GM21737 (cell line): ENCODE measurements around the gene ZMYND12.
A peak's percentile ranks its signal among the peaks of the same experiment; 100 is the strongest.
"Not testable (repeated sequence)": the region's sequence is repeated elsewhere in the genome, so short reads cannot be mapped to it uniquely, and the experiment has no call there.

Experiments
- ATAC-seq: cut with Tn5 transposase; IDR thresholded peaks from one replicate; pipeline ENCODE4 v1.9.1; 2021; ENCODE audit warnings: mild to moderate bottlenecking, moderate library complexity; ENCODE audit not compliant: unreplicated experiment

The ZMYND12 gene, protein sequence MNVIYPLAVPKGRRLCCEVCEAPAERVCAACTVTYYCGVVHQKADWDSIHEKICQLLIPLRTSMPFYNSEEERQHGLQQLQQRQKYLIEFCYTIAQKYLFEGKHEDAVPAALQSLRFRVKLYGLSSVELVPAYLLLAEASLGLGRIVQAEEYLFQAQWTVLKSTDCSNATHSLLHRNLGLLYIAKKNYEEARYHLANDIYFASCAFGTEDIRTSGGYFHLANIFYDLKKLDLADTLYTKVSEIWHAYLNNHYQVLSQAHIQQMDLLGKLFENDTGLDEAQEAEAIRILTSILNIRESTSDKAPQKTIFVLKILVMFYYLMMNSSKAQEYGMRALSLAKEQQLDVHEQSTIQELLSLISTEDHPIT

DNA sequence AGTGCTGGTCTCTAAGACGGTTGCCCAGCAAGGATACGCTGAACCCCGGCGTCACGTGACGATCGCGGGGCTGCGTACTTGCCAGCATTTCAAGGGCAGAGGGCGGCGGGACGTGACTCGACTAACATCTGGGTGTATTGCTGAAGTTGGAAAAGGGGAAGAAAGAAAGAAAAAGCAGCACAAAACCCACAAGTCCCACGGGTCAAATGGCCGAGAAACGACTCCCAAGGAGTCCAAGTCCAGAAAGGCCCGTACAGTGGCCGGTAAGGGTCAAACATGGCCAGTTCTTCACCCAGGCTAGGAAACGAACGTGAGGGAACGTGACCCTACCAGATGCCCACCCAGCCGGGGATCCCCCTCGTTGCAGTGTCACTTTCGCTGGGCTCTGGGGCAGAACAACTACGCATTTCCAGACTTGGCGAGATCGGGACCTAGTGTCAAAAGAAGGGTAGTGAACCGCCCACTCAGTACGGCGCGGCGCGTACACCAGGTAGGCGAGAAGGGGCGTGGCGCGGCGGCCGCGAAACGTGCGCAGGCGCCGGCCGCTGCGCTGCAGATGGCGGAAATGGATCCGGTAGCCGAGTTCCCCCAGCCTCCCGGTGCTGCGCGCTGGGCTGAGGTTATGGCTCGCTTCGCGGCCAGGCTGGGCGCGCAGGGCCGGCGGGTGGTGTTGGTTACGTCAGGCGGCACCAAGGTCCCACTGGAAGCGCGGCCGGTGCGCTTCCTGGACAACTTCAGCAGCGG is at the start of gene ZMYND12, which contains the start of gene PPCS:
TSS of gene ZMYND12 (minus strand) at position 13 of the 744 bp plus-strand sequence. CDS start 25 bp downstream, outside the sequence.
TSS of gene PPCS (plus strand) at position 534 of the 744 bp plus-strand sequence. CDS start at position 557, 23 bp downstream.
- peak; percentile 80 for ATAC-seq

DNA sequence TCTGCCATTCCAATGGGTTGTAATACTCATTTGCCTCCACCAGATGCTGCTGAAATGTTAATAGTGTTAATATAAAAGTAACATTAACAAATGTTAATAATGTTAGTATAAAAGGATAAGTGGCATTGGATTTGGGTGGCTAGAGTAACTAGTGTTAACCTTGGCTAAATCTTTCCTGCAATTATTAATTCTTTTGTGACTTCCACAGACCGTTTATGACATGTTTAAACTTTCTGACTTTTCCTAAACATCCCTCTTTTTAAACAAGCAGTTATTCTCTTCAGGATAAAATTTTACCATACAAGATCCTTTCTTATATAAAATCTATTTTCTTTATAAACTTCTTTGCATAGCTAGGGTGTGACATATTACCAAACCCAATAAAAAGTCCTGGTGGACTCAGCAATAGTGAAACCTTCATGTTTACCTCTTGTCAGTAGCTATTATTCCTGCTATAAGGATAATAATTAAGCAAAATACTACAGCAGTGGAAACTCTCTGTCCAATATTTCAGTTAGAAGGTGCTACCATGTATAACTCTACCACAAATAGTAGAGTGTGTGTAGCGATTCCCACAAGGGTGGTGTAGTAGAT is 48.8 kb upstream of the ZMYND12 start:
- no peak for ATAC-seq

DNA sequence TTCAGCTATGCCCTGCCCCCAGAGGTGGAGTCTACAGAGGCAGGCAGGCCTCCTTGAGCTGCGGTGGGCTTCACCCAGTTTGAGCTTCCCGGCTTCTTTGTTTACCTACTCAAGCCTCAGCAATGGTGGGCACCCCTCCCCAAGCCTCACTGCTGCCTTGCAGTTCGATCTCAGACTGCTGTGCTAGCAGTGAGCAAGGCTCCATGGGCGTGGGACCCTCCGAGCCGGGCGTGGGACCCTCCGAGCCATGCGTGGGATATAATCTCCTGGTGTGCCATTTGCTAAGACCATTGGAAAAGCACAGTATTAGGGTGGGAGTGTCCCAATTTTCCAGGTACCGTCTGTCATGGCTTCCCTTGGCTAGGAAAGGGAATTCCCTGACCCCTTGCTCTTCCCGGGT is 46.2 kb upstream of the ZMYND12 start:
- not testable (repeated sequence) for ATAC-seq

DNA sequence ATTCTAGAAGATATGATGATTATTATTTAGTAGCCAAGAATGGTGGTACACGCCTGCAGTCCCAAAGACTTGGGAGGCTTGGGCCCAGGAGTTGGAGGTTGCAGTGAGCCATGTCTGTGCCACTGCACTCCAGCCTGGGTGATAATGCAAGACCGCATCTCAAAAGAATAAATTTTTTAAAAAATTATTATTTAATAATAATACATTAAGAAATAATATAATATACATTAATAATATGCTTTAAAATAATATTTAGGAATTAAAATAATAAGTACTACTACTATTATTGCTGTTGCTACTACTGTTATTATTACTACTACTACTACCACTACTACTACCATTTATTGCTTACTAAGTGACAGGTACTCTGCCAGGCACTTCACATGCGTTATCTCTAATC is 34.4 kb upstream of the ZMYND12 start:
- no peak for ATAC-seq

DNA sequence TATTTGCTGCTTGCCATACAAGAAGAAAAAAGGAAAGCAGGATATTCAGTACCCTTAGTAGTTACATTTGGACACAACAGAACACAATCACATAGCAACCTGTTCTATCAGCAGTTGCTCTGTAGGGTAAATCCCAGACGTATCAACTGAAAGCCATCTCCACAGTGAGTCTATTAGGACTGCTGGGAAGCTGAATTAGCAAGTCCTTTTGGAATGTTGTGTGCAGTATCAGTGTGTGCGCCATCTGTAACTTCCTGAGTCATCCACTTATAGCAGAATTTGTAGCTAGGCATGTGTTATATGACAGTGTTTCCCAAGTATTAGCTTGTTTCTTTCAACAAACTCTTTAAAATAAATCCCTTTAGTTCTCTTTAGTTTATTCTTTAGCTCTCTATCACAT is 28.6 kb upstream of the ZMYND12 start:
- ATAC-seq: no peak

DNA sequence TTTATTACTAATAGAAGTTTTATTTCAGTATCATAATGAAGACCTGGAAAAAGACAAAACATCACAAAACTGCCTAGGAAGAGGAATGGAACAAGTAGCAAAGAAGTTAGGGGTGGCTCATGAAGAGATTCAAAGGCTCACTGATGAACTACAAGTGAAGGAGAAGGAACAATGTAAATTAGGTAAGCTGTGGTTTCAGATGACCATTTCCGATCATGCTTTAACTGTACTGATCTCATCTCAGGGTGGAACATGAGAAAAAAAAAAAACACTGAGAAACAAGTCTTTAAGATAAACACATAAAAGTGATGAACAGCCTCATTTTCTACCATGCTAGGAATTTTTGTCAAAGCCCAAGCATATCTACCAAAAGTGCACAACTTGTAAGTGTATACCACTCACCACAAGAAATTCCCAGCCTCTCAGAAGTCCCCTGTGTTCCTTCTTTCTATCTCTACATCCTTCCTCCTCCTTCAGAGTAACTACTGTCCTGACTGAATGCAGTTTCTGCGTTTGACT is 26.9 kb upstream of the ZMYND12 start:
- ATAC-seq: no peak

DNA sequence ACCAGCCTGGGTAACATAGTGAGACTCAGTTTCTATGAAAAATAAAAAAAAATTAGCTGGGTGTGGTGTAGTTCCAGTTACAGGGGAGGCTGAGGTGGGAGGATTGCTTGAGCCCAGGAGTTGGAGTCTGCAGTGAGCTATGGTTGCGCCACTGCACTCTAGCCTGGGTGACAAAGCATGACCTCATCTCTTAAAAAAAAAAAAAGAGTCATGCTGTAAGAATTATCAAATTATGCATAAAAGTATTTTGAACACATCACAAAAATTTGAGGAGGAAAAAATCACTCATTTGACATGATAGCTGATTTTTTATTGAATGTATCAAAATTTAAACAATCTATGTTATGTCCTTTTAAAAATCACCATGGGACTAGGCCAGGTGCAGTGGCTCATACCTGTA is 25.1 kb upstream of the ZMYND12 start:
- no peak for ATAC-seq

DNA sequence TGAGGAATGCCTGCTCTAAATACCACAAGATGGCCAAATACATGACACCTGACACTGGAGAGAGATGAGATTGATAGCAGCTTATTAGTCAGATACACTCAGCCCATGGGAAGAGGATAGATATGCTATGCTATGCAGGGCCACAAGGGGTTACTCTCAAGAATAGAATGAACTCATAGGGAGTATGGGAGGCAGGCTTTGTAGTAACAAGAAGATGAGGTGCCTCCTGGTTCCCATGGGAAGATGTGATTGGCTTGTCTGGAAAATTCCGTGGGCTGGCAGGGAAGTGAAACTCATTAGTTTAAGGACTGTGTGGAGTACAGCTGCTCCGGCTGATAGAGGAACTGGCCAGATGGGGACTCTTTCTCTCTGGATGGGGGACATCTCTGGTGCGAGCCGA is 23.8 kb upstream of the ZMYND12 start:
- no peak for ATAC-seq

DNA sequence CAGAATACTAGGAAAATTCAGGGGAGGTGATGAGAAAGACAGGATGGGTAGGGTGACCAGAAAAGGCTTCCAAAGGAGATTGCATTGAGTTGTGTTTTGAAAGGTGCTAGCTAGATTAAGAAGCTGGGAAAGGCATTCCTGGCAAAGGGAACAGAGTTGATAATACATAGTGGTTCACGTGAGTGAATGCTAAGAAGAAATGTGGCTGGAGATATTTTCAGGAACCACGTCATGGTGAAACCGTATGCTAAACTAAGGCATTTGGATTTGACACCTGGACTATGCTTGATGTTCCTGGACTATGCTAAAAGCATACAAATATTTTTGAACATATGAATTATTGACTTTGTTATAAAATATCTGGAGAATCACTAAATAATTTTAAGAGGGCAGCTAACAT is 22.0 kb upstream of the ZMYND12 start:
- ATAC-seq: no peak

DNA sequence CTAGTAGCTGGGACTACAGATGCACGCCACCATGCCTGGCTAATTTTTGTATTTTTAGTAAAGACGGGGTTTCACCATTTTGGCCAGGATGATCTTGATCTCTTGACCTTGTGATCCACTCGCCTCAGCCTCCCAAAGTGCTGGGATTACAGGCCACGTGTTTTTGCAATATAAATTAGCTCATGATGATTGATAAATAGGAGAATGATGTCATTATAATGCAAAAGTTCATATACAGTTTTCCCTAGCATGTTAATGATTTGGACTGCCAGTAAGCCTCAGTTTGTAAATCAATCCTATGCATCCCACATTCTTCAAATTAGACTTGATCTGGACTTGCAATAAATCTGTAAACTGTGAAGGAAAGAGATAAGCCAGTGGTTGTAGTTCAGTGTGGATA is 21.5 kb upstream of the ZMYND12 start:
- ATAC-seq: not testable (repeated sequence)

DNA sequence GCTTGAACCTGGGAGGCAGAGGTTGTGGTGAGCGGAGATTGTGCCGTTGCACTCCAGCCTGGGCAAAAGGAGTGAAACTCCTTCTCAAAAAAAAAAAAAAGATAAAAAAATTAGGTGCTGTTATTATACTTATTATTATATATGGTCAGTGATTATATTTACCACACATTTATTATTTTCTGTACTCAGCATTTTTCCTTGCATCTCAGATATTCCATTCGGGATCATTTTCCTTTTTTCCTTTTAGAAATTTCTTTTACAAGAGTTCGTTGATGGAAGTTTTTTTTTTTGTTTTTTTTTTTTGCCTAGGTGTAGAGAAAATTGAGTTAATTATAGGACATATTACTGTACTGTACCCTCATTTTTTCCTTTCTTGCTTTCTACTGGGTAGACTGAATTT is 20.8 kb upstream of the ZMYND12 start:
- ATAC-seq: no peak

DNA sequence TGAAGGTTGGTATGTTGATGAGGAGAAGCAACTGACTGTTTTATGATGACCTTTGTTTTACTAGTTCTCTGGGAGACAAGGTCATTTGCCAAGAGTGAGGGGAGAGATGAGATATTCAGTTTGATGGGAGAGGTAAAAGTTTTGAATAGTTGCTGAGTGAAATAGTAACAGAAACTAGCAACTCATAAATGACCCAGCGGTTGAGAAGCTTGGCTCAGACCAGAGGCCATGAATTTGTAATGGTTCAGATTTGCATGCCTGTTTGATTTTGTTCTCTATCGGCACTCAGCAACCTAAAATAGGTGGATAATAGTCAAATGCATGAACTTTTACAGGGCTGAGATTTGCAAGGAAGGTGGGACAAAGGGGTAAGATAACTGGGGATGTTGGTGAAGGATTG is 13.9 kb upstream of the ZMYND12 start:
- ATAC-seq: no peak

DNA sequence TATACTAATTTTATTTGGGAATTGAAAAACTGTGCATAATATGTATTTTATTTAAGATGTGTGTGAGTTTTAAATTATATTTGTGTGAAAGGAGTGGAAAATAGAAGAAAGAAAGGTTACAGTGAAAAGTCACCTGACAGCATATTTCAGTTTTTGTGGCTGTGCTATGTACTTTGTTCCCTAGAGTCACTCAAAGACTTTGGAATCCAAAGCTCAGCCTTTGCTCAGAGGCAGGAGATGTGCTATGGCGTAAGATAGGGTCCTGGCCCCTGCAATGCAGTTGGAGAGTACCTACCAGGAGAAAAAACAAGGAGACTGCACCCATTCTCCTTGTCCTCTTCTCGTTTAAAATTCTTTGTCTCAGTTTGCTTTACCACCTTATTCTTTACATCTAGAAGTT is 10.2 kb upstream of the ZMYND12 start:
- no peak for ATAC-seq

DNA sequence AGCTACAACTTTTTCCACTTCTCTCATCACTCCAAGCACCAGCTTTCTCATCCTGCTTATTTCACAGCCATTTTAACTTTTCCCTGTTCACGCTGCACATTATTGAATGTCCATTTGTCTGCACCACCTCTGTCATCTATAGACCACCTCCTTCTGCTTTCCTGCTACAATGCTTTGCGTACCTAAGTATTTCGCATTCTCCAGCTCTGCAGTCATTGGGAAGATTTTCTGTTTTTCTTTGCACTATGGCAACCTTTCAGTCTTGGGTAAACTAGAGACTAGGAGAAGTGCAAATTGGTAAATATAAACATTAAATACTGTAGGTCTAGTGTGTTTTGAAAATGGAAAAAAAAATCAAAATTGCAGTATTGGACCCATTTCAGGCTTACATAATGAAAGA is 8.1 kb upstream of the ZMYND12 start:
- ATAC-seq: no peak

DNA sequence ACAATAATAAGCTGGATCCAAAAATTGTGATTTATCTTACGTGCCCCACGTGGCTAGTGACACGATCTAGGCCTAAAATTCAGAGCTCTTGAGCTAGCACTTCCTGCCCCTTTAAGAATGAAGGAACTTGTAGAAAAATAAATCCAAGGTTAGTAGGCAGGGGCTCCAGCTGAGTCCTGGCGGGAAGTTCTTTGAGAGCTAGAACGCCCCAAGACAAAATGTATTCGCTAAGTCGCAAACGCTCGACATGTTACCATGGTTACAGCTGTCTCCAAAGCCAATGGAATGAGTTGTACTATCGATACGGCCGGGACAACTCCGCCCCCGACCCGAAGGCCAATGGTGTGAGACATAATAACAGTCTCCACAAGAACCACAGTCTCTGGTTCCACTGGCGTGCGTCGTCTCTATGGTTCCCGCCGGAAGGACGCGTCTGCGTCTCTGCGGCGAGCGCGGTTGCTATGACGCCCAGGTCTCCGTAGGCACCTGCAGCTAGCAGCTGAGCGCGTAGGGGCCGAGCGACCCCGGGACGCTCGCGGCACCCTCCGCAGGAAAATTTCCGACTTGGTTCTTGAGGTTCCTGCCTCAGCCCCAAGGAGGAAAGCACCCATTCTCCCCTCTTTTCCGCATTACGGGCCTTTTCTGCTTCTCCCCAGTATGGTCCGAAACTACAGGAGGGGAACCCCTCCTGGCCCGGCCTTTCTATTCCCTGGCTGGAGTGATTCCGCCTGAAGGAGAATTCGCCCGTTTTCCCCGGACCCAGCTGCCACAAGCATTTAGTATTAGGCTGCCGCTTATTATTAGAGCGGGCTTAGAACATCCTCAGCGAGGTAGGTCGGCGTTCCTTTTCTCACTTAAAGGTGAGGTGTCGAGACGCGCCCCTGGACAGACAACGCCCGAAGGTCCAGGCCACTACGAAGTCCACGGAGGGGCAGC is 7.3 kb upstream of the ZMYND12 start, which contains the start of gene CCDC30:
TSS of gene CCDC30 (plus strand) at position 459 of the 936 bp plus-strand sequence. CDS start 17,266 bp downstream, outside the sequence.
- peak; percentile 98 for ATAC-seq

DNA sequence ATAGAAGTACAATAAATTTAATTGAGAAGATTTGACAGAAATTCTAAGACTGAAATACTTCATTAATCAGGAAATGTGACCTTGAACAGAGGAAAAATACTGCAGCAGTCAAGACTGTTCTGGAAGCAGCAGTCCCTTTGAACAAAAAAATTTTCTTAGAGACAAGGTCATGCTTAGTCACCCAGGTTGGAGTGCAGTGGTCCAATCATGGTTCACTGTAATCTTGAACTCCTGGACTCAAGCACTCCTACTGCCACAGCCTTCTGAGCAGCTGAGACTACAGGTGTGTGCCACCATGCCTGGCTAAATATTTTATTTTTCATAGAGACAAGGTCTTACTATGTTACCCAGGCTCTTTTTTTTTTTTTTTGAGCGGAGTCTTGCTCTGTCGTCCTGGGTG is 5.4 kb upstream of the ZMYND12 start:
- ATAC-seq: no peak

DNA sequence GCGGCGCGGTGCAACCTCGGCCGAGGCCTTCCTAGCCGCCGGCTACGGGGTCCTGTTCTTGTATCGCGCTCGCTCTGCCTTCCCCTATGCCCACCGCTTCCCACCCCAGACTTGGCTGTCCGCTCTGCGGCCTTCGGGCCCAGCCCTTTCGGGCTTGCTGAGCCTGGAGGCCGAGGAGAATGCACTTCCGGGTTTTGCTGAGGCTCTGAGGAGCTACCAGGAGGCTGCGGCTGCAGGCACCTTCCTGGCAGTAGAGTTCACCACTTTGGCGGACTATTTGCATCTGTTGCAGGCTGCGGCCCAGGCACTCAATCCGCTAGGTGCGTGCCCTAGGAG is 900 bp upstream of the ZMYND12 start:
- ATAC-seq: peak; percentile 52

DNA sequence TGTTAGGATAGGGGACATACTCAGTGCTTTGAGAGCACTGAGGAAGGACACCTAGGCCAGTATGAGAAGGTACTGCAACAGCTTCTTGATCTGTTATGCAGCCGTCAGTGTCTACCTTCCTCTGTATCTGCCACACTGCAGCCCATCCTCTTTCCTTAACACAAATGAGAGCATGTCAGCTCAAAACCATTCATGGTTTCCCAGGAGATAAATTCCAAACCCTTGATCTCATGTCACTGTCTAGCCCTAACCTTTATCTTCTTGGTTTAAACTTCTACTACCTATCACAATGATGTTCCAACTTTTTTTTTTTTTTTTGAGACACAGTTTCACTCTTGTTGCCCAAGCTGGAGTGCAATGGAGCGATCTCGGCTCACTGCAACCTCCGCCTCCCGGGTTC is 1.4 kb downstream of the ZMYND12 start:
- no peak for ATAC-seq

DNA sequence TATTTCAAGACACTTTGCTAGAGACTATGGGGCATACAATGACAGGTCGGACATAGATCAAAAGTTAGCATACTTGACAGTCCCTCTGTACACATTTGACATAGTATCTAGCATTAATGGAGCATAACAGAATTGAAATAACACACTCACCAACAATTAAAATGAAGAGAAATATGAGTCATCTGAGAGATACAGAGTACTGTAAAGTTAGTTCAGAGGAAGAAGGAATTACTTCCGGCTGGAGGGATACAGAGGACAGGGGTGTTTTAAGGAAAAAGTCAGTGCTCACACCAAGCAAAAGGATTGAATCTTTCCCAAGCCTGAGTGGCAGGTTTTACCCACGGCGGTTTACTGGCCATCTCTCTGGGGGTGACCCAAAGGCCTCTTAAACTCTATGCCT is 2.4 kb downstream of the ZMYND12 start:
- no peak for ATAC-seq

DNA sequence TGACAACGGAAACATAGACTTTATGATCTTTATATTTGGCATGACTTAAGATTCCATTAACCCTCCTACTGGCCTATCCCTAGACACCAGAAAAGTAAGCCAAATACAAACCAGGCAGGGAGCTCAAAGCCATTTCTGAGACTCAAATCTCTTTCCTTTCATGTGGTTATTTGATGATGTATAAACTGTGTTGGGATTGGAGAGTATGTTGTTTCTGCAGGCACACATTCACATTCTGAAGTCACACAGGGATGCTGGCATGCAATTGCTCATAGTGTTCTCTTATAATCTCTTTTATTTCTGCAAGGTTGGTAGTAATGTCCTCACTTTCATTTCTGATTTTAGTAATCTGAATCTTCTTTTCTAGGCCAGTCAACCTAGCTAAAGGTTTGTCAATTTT is 5.8 kb downstream of the ZMYND12 start:
- ATAC-seq: no peak
